Adrenal gland (tissue), 12 donors: ENCODE data around the gene PDK1. TPM values are rescaled to one million over a fixed set of nuclear protein-coding genes. Genes with fewer than 3 reads are reported as not detected.

Experiments used
- DNase-seq, 7 donors: peaks; one replicate each; pipeline ENCODE4 v3.0.0-alpha.2; 2019 to 2020
- H3K27ac ChIP-seq, 5 donors: fragments of 200-600 bp; sonication (generic) in 4 of 5; 1 replicate in 3 of 5; 2 replicates in 2 of 5; pipeline versions ENCODE4 v1.5.1 to v1.8.0; 2016 to 2020; ENCODE audit warnings: mild to moderate bottlenecking in 1 of 5
- H3K27me3 ChIP-seq: fragments of 200-600 bp; 2 replicates; pipeline ENCODE4 v1.8.0; 2021
- H3K36me3 ChIP-seq, 2 donors: fragments of 200-600 bp; replicated peaks in 1 of 2; 1 replicate in 1 of 2; 2 replicates in 1 of 2; pipeline versions ENCODE4 v1.5.1 to v1.8.0; 2018 to 2022
- H3K4me1 ChIP-seq, 2 donors: fragments of 200-600 bp; replicated peaks in 1 of 2; 1 replicate in 1 of 2; 2 replicates in 1 of 2; pipeline versions ENCODE4 v1.5.1 to v1.8.0; 2018 to 2021
- H3K4me3 ChIP-seq, 4 donors: fragments of 200-600 bp; sonication (generic) in 3 of 4; one replicate each; pipeline ENCODE4 v1.5.1; 2016 to 2018
- H3K9me3 ChIP-seq, 3 donors: fragments of 200-600 bp; sonication (generic) in 1 of 3; replicated peaks in 1 of 3; 1 replicate in 2 of 3; 2 replicates in 1 of 3; pipeline versions ENCODE4 v1.5.1 to v1.8.0; 2016 to 2021
- CTCF ChIP-seq, 6 experiments: fragments of 450-650 bp in 4 of 6; fragments of 200-600 bp in 2 of 6; sonication (generic) in 1 of 6; IDR thresholded peaks; 1 replicate in 5 of 6; 2 replicates in 1 of 6; pipeline versions ENCODE4 v1.5.1 to v1.8.0; 2016 to 2021; ENCODE audit warnings: antibody characterized with exemption in 6 of 6, mild to moderate bottlenecking in 2 of 6, moderate library complexity in 1 of 6
- POLR2A ChIP-seq, 2 donors: fragments of 450-650 bp; IDR thresholded peaks; one replicate each; pipeline ENCODE4 v1.6.1; 2017; ENCODE audit warnings: antibody characterized with exemption in 2 of 2, mild to moderate bottlenecking in 2 of 2, moderate library complexity in 1 of 2
- WGBS, 4 donors: extraction: QIAGEN DNeasy Blood & Tissue Kit in 2 of 4; methylation state at CpG; one replicate each; pipeline versions ENCODE4 v1.1.5 to v1.1.7; 2013 to 2017; 5-methylcytosine and 5-hydroxymethylcytosine counted together
- intact Hi-C, 2 donors: fragments of 100-400 bp; cut with DNase I; formaldehyde crosslinking; loops; one replicate each; pipeline versions ENCODE4 v1.14.1 to v1.15.0; 2022 to 2023
- polyA plus RNA-seq, 3 donors: library from polyadenylated mRNA; stranded (reverse); fragments of 200-250 nt in 2 of 3; fragments of 350-450 nt in 1 of 3; fragmentation: Illumina TruSeq in 1 of 3; extraction: RNeasy Lipid Tissue Mini Kit (QIAGEN cat#74804) in 1 of 3; gene quantifications; one replicate each; pipeline ENCODE4 v1.2.3, GENCODE V29; 2013 to 2014
- total RNA-seq, 9 donors: library from RNA; depleted of rRNA in 4 of 9; stranded (reverse); fragments of >200 nt in 4 of 9; fragments of 120-200 nt in 1 of 9; fragmentation: NEBNext Ultra II Directional in 1 of 9; extraction: Animal tissue kit (Norgen Biotek cat#: 25700) in 1 of 9; gene quantifications; one replicate each; pipeline versions ENCODE4 v1.1.0 to v1.2.4, GENCODE V29; 2013 to 2023
- donor health status: healthy with polysubstance abuse.
- donor health status: Bipolar disorder and iron deficiency.
- donor health status: DM: yes; HTN: yes; CAD: no.
- donor health status: DM: no; HTN: no; CAD: no.
- donor health status: DM: no; HTN: no; CAD: no.
- donor health status: DM: yes; HTN: yes; CAD: no.

Gene PDK1
- total and polyA plus RNA-seq, 12 donors = 3.6 to 112 (median 20.3) TPM

DNA sequence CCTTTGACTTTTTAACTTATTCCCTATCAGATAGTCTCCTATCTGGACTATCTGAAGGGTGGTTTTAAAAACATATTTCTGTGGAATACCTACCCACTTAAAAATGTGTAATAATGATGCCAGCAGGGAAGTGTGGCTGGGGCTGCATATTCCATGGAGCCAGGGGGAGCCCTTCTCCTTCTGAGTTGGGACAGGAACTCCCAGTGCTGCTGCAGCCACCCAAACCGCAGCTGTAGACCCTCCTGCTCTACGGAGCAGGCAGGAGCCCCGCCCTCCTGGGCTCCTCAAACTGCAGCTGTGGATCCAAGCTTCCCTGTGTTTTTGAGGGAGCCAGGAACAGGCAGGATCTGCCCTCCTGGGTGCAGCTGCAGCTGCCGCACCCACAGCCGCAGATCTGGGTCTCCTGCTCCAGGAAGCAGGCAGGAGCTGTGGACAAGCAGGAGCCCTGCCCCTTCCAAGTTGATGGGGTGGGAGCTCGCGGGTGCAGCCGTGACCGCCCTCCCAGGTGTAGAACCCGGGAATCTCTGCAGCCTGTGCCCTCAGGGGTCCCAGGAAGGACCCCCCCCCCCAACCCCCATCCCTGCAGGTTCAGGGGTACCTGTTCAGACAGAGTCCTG lies 57.8 kb downstream of the PDK1 start:
- TF ChIP-seq CTCF (IDR thresholded peaks at IDR 0.05) (no peak), POLR2A (IDR thresholded peaks at IDR 0.05) (no peak)
- no peaks in the 10 kb centered on the region for H3K36me3 ChIP-seq
- no peak overlapping the region for H3K4me3 ChIP-seq
- H3K4me1 ChIP-seq = no peaks in the 10 kb centered on the region
- 91 to 96% methylated on average over 10 of the region's 10 CpGs; no CpG with 5 or more reads in 2 of the 4 donors for WGBS, 4 donors
- no peak overlapping the region for H3K27ac ChIP-seq
- intact Hi-C loops = no loop called here
- H3K9me3 ChIP-seq = no peaks in the 10 kb centered on the region
- no peak for DNase-seq
- H3K27me3 ChIP-seq = no peaks in the 10 kb centered on the region

DNA sequence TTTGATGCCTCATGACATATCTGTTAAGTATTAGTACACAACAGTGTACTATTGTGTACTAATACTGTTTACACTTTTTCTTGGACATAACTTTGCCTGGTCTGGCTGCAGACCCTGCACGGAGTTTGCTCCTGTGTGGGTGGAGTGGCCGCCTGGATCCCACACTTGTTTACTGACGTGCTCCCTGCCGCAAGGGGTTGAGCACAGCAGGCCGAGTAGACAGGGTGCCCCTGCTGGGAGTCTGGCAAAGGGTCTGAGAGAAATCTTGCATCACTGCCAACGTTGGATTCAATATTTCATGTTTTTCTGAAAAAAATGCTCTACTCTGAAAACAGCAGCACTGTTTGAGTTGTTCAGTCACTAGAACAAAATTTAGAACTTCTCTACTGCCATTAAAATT lies 59.0 kb downstream of the PDK1 start:
- H3K4me1 ChIP-seq = no peaks in the 10 kb centered on the region
- no peaks in the 10 kb centered on the region for H3K9me3 ChIP-seq
- H3K27ac ChIP-seq = no peak overlapping the region
- no peak for TF ChIP-seq POLR2A (IDR thresholded peaks at IDR 0.05)
- TF ChIP-seq CTCF (IDR thresholded peaks at IDR 0.05) = no peak
- no peak overlapping the region for H3K4me3 ChIP-seq
- DNase-seq = no peak
- H3K27me3 ChIP-seq = no peaks in the 10 kb centered on the region
- 70 to 96% (median 84%) methylated on average over 6 of the region's 6 CpGs for WGBS, 4 donors
- no peaks in the 10 kb centered on the region for H3K36me3 ChIP-seq
- intact Hi-C loops = no loop called here

- Histone ChIP-seq H3K36me3 (no peaks in the 10 kb centered on the region), H3K4me3 (no peak overlapping the region), H3K27me3 (no peaks in the 10 kb centered on the region), H3K4me1 (no peaks in the 10 kb centered on the region), H3K9me3 (no peaks in the 10 kb centered on the region), H3K27ac (no peak overlapping the region)
- WGBS, 4 donors = 83 to 93% (median 86%) methylated on average over 5 of the region's 5 CpGs
- intact Hi-C loops = no loop called here
- TF ChIP-seq CTCF (IDR thresholded peaks at IDR 0.05) (no peak), POLR2A (IDR thresholded peaks at IDR 0.05) (no peak)
- DNase-seq = no peak
Observed at GRCh38 chr2:172615727-172616261, 59.9 kb downstream of the PDK1 start.

DNA sequence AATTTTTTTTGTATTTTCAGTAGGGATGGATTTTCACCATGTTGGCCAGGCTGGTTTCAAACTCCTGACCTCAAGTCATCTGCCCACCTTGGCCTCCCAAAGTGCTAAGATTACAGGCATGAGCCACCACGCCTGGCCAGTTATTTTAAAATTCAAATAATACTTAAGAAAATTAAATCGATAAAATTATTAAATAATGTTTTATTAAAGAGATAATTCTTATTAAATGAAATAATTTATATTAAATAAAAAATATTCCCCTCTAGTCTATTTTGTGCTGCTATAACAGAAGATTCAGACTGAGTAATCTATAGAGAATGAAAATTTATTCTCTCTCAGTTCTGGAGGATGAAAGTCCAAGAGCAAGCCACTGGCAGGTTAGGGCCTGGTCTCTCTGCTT lies 61.2 kb downstream of the PDK1 start:
- TF ChIP-seq POLR2A (IDR thresholded peaks at IDR 0.05) (no peak), CTCF (IDR thresholded peaks at IDR 0.05) (no peak)
- no peaks in the 10 kb centered on the region for H3K9me3 ChIP-seq
- no peaks in the 10 kb centered on the region for H3K4me1 ChIP-seq
- H3K4me3 ChIP-seq = no peak overlapping the region
- WGBS, 4 donors = 85 to 99% (median 97%) methylated on average over 2 of the region's 2 CpGs
- H3K27ac ChIP-seq = no peak overlapping the region
- H3K27me3 ChIP-seq = no peaks in the 10 kb centered on the region
- DNase-seq = no peak
- H3K36me3 ChIP-seq = no peaks in the 10 kb centered on the region
- intact Hi-C loops = no loop called here
